Activated T-helper 2 cell treated with anti-CD3 and anti-CD28 coated beads, Interferon-gamma antibody, Interleukin-2, Interleukin-4, amounts not matched to agents 10 μg/mL and 5 μg/mL and 100 μg/mL, durations not matched to agents 14 hours and 24 hours and 36 hours (primary cell): ENCODE measurements around the gene ENTPD8. TPM values are rescaled to one million over a fixed set of nuclear protein-coding genes. Genes with fewer than 3 reads are reported as not detected.
"Not testable (repeated sequence)": the region's sequence is repeated elsewhere in the genome, so short reads cannot be mapped to it uniquely, and the experiment has no call there.

Experiments
- DNase-seq: peaks from one replicate; pipeline ENCODE4 v3.0.0; 2021; ENCODE audit warnings: low spot score
- H3K27ac Mint-ChIP-seq: one replicate; pipeline ENCODE4 v1.8.0; 2021; ENCODE audit warnings: mixed read lengths
- H3K27me3 Mint-ChIP-seq: one replicate; pipeline ENCODE4 v1.8.0; 2021; ENCODE audit warnings: low read depth, mixed read lengths
- H3K36me3 Mint-ChIP-seq: one replicate; pipeline ENCODE4 v1.8.0; 2021; ENCODE audit warnings: low read depth, mixed read lengths
- H3K4me1 Mint-ChIP-seq: one replicate; pipeline ENCODE4 v1.8.0; 2021; ENCODE audit warnings: low read depth, mixed read lengths
- H3K4me3 Mint-ChIP-seq: one replicate; pipeline ENCODE4 v1.8.0; 2021; ENCODE audit warnings: low read depth, mild to moderate bottlenecking, moderate library complexity, mixed read lengths
- H3K9me3 Mint-ChIP-seq: one replicate; pipeline ENCODE4 v1.8.0; 2021; ENCODE audit warnings: mixed read lengths
- intact Hi-C: fragments of 100-400 bp; cut with micrococcal nuclease; formaldehyde crosslinking; loops from one replicate; pipeline ENCODE4 v1.15.1; 2023
- total RNA-seq: library from RNA; stranded (reverse); gene quantifications from 2 replicates; pipeline ENCODE4 v1.2.3, GENCODE V29; 2022

The ENTPD8 gene
- total RNA-seq, 1 donor from 2014 or later, result not detected

DNA sequence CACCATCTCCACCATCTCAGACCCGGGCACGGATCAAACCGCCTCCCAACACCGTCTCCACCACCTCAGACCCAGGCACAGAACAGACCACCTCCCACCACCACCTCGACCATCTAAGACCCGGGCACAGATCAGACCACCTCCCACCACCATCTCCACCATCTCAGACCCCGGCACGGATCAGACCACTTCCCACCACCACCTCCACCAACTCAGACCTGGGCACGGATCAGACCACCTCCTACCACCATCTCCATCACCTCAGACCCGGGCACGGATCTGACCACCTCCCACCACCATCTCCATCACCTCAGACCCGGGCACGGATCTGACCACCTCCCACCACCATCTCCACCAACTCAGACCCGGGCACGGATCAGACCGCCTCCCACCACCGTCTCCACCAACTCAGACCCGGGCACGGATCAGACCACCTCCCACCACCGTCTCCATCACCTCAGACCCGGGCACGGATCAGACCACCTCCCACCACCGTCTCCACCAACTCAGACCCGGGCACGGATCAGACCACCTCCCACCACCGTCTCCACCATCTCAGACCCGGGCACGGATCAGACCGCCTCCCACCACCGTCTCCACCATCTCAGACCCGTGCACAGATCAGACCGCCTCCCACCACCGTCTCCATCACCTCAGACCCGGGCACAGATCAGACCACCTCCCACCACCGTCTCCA is 25.4 kb upstream of the ENTPD8 start:
- H3K27ac Mint-ChIP-seq, H3K36me3 Mint-ChIP-seq, H3K9me3 Mint-ChIP-seq, DNase-seq, H3K4me3 Mint-ChIP-seq: not testable (repeated sequence)
- peaks cover 17% of the 10 kb centered on the region for H3K27me3 Mint-ChIP-seq
- intact Hi-C loops, result loop anchor here (10.0 kb wide), 1 partner anchor 138 kb away; the partner anchor contains the start of gene ARRDC1
- peaks cover 10% of the 10 kb centered on the region for H3K4me1 Mint-ChIP-seq

DNA sequence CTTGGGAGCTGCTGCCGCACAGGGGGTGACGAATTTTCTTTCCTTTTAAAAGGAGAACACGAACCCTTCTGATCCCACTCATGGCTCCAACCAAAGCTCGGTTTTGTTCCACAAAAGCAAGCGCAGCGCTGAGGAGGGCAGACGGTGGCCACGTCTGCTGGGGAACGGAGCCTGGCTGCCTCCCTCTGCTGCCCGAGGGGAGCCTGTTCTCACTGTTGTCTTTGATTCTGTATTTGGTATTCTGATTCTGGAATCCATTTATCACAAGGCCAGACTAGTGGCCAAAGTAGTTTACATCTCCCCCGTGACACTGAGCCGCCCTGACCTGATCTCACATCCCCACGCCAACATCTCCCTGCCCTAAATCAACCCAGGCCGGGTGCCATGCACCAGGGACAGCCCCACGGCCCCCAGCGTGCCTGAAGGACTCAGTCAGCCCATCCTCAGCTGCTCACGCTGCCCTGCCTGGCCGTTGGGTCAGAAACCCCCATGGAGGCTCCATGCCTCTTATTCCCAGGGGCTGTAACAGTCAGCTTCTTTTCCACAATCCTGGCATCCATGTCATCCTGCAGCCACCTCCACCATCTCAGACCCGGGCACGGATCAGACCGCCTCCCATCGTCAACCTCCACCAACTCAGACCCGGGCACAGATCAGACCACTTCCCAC is 24.7 kb upstream of the ENTPD8 start:
- H3K4me1 Mint-ChIP-seq, result peaks cover 11% of the 10 kb centered on the region
- H3K4me3 Mint-ChIP-seq, result no peak overlapping the region
- DNase-seq, result no peak
- H3K27ac Mint-ChIP-seq, result no peak overlapping the region
- intact Hi-C loops, result loop anchor here (10.0 kb wide), 1 partner anchor 139 kb away; the partner anchor contains the start of gene ARRDC1
- H3K36me3 Mint-ChIP-seq, result no peaks in the 10 kb centered on the region
- H3K9me3 Mint-ChIP-seq, result no peaks in the 10 kb centered on the region
- H3K27me3 Mint-ChIP-seq, result peaks cover 17% of the 10 kb centered on the region

DNA sequence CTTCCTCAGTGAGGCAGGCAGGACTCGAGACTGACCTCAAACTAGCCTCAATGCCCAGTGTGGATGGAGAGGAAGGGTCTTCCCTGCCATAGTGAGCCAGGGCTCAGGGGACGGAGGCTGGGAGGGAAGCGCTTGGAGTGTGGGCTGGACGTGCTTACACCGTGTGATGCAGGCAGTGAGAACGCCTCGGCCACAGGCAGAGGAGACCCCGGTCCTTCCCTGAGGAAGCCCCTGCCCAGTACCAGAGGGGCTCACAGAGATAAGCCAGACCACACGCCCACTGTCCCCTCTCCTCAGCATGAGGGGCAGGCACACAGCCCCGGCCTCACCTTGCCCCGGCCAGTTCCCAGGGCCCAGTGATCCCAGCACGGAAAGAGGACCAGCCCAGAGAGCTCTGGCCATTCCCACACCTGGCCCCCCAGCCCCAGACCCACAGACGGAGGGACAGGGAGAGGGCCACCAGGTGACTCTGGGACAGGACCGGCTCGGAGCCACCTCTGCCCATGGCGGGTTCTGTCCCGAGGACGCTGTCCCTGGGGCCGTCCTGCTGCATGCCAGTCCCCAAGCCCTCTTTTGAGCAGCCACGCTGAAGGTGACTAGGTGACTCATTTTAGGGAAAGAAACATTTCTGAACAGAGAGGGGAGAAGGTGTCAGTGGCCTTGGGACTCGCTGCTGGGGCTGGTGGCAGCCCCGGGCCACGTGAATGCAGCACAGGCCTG is 24.0 kb upstream of the ENTPD8 start:
- no peak overlapping the region for H3K27ac Mint-ChIP-seq
- H3K4me3 Mint-ChIP-seq, result no peak overlapping the region
- DNase-seq, result no peak
- no peaks in the 10 kb centered on the region for H3K9me3 Mint-ChIP-seq
- no peaks in the 10 kb centered on the region for H3K36me3 Mint-ChIP-seq
- H3K4me1 Mint-ChIP-seq, result peaks cover 6% of the 10 kb centered on the region
- intact Hi-C loops, result loop anchor here (5.0 to 10.0 kb wide), 2 partner anchors 43 to 140 kb away; partner anchors contain the start of genes ARRDC1, EXD3 and NOXA1
- peaks cover 13% of the 10 kb centered on the region for H3K27me3 Mint-ChIP-seq

DNA sequence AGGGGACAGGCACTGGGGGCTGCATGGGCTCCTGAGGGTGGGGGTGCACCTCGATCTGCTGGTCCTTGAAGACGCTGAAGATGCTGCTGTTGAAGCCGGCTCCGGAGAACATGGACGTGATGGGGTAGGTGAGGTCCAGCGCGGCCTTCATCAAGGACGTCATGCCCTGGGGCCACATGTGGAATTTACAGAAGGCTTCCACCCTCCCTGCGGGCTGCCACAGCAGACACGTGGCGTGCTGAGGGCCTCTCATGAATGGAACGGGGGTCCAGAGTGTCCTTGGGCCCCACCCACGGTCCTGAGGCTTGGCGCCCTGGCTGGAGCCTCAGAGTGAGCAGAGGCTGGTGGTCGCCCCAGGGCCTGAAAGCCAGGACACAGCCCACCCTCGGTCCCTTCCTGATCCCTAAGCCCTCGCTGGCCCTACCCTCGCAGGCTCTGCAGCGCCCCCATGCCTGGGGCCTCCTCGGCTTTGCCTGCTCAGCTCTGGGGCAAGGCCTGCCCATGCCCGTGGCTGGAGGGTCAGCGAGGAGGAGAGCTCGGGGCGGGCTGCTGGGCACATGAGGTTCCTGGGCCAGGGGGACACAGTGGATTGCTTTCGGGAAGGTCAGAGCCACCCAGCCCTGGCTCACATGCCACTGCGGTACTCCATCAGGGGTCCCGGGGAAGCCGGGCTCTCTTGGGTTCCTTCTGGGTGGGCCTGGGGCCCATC is 23.3 kb upstream of the ENTPD8 start:
- peaks cover 8% of the 10 kb centered on the region for H3K4me1 Mint-ChIP-seq
- no peak for DNase-seq
- no peak overlapping the region for H3K27ac Mint-ChIP-seq
- no peaks in the 10 kb centered on the region for H3K9me3 Mint-ChIP-seq
- intact Hi-C loops, result loop anchor here (5.0 to 10.0 kb wide), 2 partner anchors 42 to 140 kb away; partner anchors contain the start of genes ARRDC1, EXD3 and NOXA1
- no peaks in the 10 kb centered on the region for H3K36me3 Mint-ChIP-seq
- H3K27me3 Mint-ChIP-seq, result peaks cover 9% of the 10 kb centered on the region
- H3K4me3 Mint-ChIP-seq, result no peak overlapping the region

DNA sequence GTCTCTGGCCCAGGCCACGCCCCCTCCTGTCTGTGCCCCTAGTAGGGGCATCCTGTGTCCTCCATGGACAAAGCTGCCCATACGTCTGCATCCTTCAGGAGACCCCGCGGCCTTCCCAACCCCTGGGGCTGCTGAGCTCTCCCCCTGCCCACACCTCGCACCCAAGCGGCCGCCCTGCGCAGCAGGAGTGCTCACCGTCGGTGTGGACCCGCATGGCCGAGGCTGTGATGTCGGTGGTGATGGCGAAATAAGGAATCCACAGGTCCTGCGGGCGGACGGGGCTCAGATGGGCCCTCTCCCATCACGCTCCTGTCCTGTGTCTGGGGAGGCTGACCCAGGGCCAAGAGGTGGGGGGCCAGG is 22.8 kb upstream of the ENTPD8 start:
- Mint-ChIP-seq H3K4me1 (peaks cover 5% of the 10 kb centered on the region), H3K4me3 (no peak overlapping the region), H3K27me3 (peaks cover 5% of the 10 kb centered on the region), H3K36me3 (no peaks in the 10 kb centered on the region), H3K9me3 (no peaks in the 10 kb centered on the region), H3K27ac (no peak overlapping the region)
- intact Hi-C loops, result loop anchor here (5.0 to 10.0 kb wide), 2 partner anchors 42 to 141 kb away; partner anchors contain the start of genes ARRDC1, EXD3 and NOXA1
- DNase-seq, result no peak

DNA sequence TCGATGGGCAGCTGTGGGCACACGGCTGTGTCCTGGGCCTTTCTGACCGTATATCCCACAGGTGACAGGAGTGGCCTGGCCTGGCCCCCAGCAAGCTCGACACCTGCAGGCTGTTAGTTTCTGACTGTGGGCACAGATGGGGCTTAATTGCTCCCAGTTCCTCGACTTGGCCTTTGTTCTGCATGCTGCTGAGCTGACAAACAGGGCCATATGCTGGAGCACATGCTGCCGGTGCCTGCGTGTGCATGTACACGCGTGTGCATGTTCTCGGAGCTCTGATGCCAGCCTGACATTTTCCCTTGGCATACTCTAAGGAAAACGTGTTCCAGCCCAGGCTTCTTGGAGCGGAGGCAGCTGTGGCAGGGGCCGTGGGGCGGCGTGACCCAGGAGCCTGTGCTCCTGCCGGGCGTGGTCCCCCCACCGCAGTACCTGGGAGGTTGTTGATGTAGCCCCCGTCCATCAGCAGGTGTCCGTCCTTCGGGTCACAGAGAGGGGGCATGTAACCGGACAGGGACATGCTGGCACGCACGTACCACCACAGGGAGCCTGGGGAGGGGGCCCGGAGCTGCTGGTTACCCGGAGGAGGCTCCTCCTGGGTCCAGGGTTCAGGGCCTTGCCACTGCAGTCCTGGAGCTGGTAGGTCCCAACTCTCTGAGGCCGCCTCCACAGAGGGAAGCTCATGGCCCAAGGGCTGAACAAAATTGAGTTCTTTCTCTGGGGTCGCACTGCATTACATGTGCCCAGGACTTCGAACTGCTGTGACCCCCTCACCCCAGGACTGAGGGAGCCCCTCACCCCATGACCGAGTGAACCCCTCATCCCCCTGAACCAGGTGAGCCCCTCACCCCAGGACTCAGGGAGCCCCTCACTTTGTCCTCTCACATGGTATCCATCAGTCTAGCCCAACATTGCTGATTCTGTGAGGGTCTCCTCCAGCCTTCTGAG is 22.1 kb upstream of the ENTPD8 start:
- Mint-ChIP-seq H3K4me3 (peak overlapping the region; percentile 49), H3K27ac (no peak overlapping the region), H3K4me1 (peaks cover 5% of the 10 kb centered on the region), H3K36me3 (no peaks in the 10 kb centered on the region), H3K9me3 (no peaks in the 10 kb centered on the region), H3K27me3 (peaks cover 2% of the 10 kb centered on the region)
- DNase-seq, result no peak
- intact Hi-C loops, result loop anchor here (5.0 to 10.0 kb wide), 2 partner anchors 41 to 142 kb away; partner anchors contain the start of genes ARRDC1, EXD3 and NOXA1

DNA sequence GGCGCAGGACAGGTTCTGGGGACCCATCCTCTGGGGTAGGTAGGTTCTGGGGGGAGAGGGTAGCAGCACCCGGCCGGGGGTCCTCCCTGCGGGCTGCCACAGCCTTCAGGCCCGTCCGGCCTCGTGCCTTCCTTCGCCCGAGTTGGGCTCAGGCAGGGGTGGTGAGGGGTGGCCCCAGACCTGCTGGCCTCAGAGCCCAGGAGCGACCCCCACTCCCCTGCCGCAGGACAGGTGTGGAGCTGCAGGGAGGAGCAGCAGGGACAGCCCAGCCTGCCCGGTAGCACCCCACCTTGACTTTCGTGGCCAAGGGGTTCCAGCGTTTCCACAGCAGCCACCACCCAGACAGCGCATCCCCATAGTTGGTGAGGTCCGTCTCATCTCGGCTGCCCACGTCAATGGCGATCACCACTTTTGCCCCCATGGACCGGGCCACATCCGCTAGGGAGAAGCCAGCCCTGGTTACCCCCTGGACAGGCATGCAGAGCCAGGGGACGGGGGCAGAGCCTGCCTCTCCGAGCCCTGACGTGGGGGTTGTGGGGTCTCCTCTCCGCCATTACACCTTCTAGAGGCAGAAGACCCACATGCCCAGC is 21.3 kb upstream of the ENTPD8 start:
- DNase-seq, result no peak
- peaks cover 5% of the 10 kb centered on the region for H3K4me1 Mint-ChIP-seq
- intact Hi-C loops, result loop anchor here (5.0 to 10.0 kb wide), 2 partner anchors 40 to 142 kb away; partner anchors contain the start of genes ARRDC1, EXD3 and NOXA1
- H3K4me3 Mint-ChIP-seq, result peak overlapping the region; percentile 67
- H3K36me3 Mint-ChIP-seq, result no peaks in the 10 kb centered on the region
- H3K27me3 Mint-ChIP-seq, result no peaks in the 10 kb centered on the region
- H3K27ac Mint-ChIP-seq, result no peak overlapping the region
- H3K9me3 Mint-ChIP-seq, result no peaks in the 10 kb centered on the region

DNA sequence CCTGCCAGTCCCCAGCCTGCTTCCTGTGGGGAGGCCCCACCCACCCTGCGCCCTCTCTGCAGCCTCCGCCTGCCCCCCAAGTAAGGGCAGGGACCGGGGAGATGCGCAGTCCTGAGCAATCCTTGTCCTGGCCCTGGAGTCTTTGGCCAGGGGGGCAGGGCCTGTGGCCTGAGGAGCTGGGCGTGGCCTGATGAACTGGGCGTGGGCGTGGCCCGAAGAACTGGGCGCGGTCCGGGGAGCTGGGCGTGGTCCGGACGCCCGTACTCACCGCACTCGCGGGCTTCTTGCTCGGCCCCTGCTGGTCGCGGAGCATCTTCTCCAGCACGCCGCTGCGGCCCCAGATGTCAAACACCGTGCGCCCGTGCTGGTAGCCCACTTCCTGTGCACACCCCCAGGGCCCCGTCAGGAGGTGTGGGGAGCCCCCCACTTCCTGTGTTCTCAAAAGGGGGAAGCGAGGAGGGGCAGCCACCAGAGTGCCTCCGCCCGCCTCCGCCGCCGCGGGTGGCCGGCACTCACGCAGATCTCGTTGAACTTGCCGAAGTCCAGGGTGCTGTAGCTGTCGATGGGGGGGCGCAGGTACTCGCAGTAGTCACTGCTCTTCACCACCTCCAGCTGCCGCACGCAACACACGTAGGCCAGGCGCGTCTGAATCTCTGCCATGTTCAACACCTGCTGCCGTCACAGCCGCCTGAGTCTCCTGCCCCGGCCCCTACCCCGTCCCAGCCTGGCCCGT is 20.7 kb upstream of the ENTPD8 start:
- Mint-ChIP-seq H3K4me1 (peaks cover 7% of the 10 kb centered on the region), H3K27ac (no peak overlapping the region), H3K9me3 (no peaks in the 10 kb centered on the region), H3K36me3 (peaks cover 2% of the 10 kb centered on the region), H3K4me3 (peak overlapping the region; percentile 67), H3K27me3 (no peaks in the 10 kb centered on the region)
- intact Hi-C loops, result loop anchor here (5.0 to 10.0 kb wide), 2 partner anchors 40 to 143 kb away; partner anchors contain the start of genes ARRDC1, EXD3 and NOXA1
- peak; percentile 85 for DNase-seq

DNA sequence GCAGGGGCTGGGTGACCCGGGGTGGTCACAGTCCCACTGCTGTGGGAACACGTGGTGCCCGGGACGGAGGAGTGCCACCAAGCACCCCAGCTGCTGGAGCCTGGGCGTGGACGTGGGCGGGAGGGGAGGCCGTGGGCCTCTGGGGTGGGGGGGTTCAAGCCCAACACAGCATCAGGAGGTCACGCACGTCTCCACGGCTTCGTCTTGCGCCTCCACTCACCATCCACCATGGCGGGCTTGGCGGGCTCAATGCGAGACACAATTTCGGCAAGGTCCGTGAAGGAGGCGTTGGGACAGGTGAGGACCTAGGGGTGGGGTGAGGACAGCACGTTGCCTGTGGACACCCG is 20.1 kb upstream of the ENTPD8 start:
- Mint-ChIP-seq H3K9me3 (no peaks in the 10 kb centered on the region), H3K27me3 (no peaks in the 10 kb centered on the region), H3K27ac (no peak overlapping the region), H3K36me3 (peaks cover 6% of the 10 kb centered on the region), H3K4me3 (no peak overlapping the region), H3K4me1 (peaks cover 11% of the 10 kb centered on the region)
- no peak for DNase-seq
- intact Hi-C loops, result loop anchor here (5.0 to 10.0 kb wide), 2 partner anchors 39 to 144 kb away; partner anchors contain the start of genes ARRDC1, EXD3 and NOXA1

DNA sequence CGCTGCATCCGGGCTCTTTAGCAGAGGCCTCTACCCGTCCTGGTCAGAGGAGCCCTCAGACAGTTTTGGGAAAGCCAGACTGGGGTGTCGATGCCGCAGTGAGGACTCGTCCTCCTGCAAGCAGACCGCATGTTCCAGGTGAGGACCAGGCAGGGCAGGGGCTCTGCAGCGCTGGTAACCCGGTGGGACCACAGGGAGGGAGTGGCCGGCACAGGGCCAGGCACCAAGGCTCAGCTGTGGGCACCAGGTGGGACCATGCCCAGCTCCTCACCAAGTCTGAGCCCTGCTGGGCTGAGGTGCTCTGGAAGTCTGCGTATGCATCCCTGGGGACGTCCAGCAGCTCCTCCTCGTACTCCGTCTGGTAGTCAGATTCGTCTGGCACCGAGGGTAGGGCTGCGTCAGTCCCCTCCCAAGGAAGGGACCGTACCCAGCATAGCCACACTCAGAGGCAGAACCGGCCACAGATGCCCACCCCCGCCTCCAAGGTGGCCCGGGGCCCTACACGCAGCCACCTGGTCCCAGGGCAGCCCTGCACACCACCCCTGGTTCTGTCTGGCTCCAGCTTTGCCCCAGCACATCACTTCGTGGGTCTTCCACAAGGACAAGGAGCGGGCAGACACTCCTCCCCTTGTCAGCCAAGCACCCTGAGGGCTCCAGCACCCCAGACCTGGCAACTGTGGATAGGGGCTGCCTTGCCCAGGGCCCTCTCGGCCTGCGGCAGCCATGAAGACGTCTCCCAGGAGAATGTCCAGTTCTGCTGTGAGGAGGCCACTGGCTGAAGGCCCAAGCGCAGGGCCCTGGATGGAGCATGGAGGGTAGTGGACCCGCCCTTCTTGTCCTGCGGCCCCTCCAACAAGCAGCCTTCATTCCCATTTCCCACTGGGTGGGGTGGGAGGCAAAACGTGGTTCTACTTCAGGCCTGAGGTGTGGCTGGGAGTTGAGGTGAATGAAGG is 19.5 kb upstream of the ENTPD8 start:
- H3K36me3 Mint-ChIP-seq, result peaks cover 12% of the 10 kb centered on the region
- H3K4me3 Mint-ChIP-seq, result no peak overlapping the region
- intact Hi-C loops, result loop anchor here (5.0 to 10.0 kb wide), 2 partner anchors 38 to 144 kb away; partner anchors contain the start of genes ARRDC1, EXD3 and NOXA1
- no peaks in the 10 kb centered on the region for H3K9me3 Mint-ChIP-seq
- DNase-seq, result no peak
- H3K27me3 Mint-ChIP-seq, result no peaks in the 10 kb centered on the region
- H3K27ac Mint-ChIP-seq, result no peak overlapping the region
- peaks cover 11% of the 10 kb centered on the region for H3K4me1 Mint-ChIP-seq
